H9 (cell line): ENCODE data around the gene PLB1. TPM values are rescaled to one million over a fixed set of nuclear protein-coding genes. Genes with fewer than 3 reads are reported as not detected.

Experiments
- DNase-seq: peaks from one replicate; pipeline ENCODE4 v3.0.0-alpha.2; 2017
- H2AFZ ChIP-seq: one replicate; pipeline ENCODE4 v1.6.1; 2013; ENCODE audit warnings: mild to moderate bottlenecking, low read length, control low read depth, moderate library complexity
- H2AK5ac ChIP-seq: 2 replicates; pipeline ENCODE4 v1.6.1; 2013; ENCODE audit warnings: low read length, control low read depth, mixed read lengths; ENCODE audit not compliant: insufficient read length
- H2BK120ac ChIP-seq: one replicate; pipeline ENCODE4 v1.6.1; 2013; ENCODE audit warnings: low read depth, mild to moderate bottlenecking, low read length, control low read depth, inconsistent platforms; ENCODE audit not compliant: poor library complexity, severe bottlenecking
- H2BK12ac ChIP-seq: 2 replicates; pipeline ENCODE4 v1.6.1; 2013; ENCODE audit warnings: low read length, control low read depth, mixed read lengths, low read depth; ENCODE audit not compliant: insufficient read length
- H2BK15ac ChIP-seq: 2 replicates; pipeline ENCODE4 v1.6.1; 2013; ENCODE audit warnings: low read depth, low read length, control low read depth
- H2BK20ac ChIP-seq: one replicate; pipeline ENCODE4 v1.6.1; 2013; ENCODE audit warnings: low read depth, mild to moderate bottlenecking, low read length, control low read depth, inconsistent platforms; ENCODE audit not compliant: poor library complexity, severe bottlenecking
- H2BK5ac ChIP-seq: 2 replicates; pipeline ENCODE4 v1.6.1; 2013; ENCODE audit warnings: low read length, control low read depth, mixed read lengths; ENCODE audit not compliant: insufficient read length
- H3K14ac ChIP-seq: 2 replicates; pipeline ENCODE4 v1.6.1; 2013; ENCODE audit warnings: low read length, control low read depth; ENCODE audit not compliant: insufficient read depth
- H3K18ac ChIP-seq: 2 replicates; pipeline ENCODE4 v1.6.1; 2013; ENCODE audit warnings: low read depth, mild to moderate bottlenecking, mixed read lengths, low read length, control low read depth; ENCODE audit not compliant: insufficient read length
- H3K23ac ChIP-seq: 2 replicates; pipeline ENCODE4 v1.6.1; 2013; ENCODE audit warnings: low read length, control low read depth, mixed read lengths, low read depth; ENCODE audit not compliant: insufficient read length
- H3K23me2 ChIP-seq: 2 replicates; pipeline ENCODE4 v1.6.1; 2013; ENCODE audit warnings: low read depth, mild to moderate bottlenecking, mixed read lengths, low read length, control low read depth; ENCODE audit not compliant: insufficient read length, poor library complexity, severe bottlenecking
- H3K27ac ChIP-seq: 2 replicates; pipeline ENCODE4 v1.5.1; 2013; ENCODE audit warnings: low read length, control low read depth, mixed read lengths, low read depth; ENCODE audit not compliant: insufficient read length
- H3K27me3 ChIP-seq: 2 replicates; pipeline ENCODE4 v1.6.1; 2013; ENCODE audit warnings: low read length, control low read depth, inconsistent platforms; ENCODE audit not compliant: insufficient read depth
- H3K4ac ChIP-seq: 2 replicates; pipeline ENCODE4 v1.6.1; 2013; ENCODE audit warnings: low read depth, mild to moderate bottlenecking, control low read depth, inconsistent platforms, low read length, moderate library complexity
- H3K4me1 ChIP-seq: 2 replicates; pipeline ENCODE4 v1.6.1; 2013; ENCODE audit warnings: low read length, control low read depth, inconsistent platforms; ENCODE audit not compliant: insufficient read depth
- H3K4me2 ChIP-seq: 2 replicates; pipeline ENCODE4 v1.6.1; 2013; ENCODE audit warnings: low read length, control low read depth, mixed read lengths; ENCODE audit not compliant: insufficient read length, insufficient read depth
- H3K56ac ChIP-seq: 2 replicates; pipeline ENCODE4 v1.6.1; 2013; ENCODE audit warnings: low read depth, mild to moderate bottlenecking, mixed read lengths, low read length, control low read depth; ENCODE audit not compliant: insufficient read length
- H3K79me1 ChIP-seq: 2 replicates; pipeline ENCODE4 v1.6.1; 2013; ENCODE audit warnings: low read depth, mild to moderate bottlenecking, moderate library complexity, low read length, control low read depth, inconsistent platforms; ENCODE audit not compliant: insufficient read depth, poor library complexity, severe bottlenecking
- H3K79me2 ChIP-seq: 2 replicates; pipeline ENCODE4 v1.6.1; 2013; ENCODE audit warnings: low read length, control low read depth, inconsistent platforms; ENCODE audit not compliant: insufficient read depth
- H3K9ac ChIP-seq: 2 replicates; pipeline ENCODE4 v1.6.1; 2013; ENCODE audit warnings: low read length, control low read depth, mixed read lengths; ENCODE audit not compliant: insufficient read length; ENCODE audit errors: extremely low read depth
- H3K9me3 ChIP-seq: one replicate; pipeline ENCODE4 v1.6.1; 2013; ENCODE audit warnings: low read depth, low read length, inconsistent platforms; ENCODE audit not compliant: control insufficient read depth
- H3T11ph ChIP-seq: one replicate; pipeline ENCODE4 v1.6.1; 2013; ENCODE audit warnings: mild to moderate bottlenecking, low read length, control low read depth, inconsistent platforms
- H4K20me1 ChIP-seq: one replicate; pipeline ENCODE4 v1.6.1; 2013; ENCODE audit not compliant: control insufficient read depth, insufficient read length, insufficient read depth
- H4K5ac ChIP-seq: 2 replicates; pipeline ENCODE4 v1.6.1; 2013; ENCODE audit warnings: low read depth, mild to moderate bottlenecking, mixed read lengths, low read length, control low read depth; ENCODE audit not compliant: insufficient read length
- H4K8ac ChIP-seq: replicated peaks from 2 replicates; pipeline ENCODE4 v1.6.1; 2013; ENCODE audit warnings: low read length, control low read depth, mixed read lengths, low read depth; ENCODE audit not compliant: insufficient read length
- H4K91ac ChIP-seq: 2 replicates; pipeline ENCODE4 v1.6.1; 2013; ENCODE audit warnings: low read depth, mild to moderate bottlenecking, moderate library complexity, mixed read lengths, low read length, control low read depth; ENCODE audit not compliant: insufficient read length
- H3K27ac Mint-ChIP-seq, 3 experiments: 2 replicates in 2 of 3; 3 replicates in 1 of 3; pipeline ENCODE4 v1.8.0; 2020 to 2021; ENCODE audit warnings: mixed read lengths in 3 of 3, mild to moderate bottlenecking in 1 of 3, moderate library complexity in 1 of 3
- H3K27me3 Mint-ChIP-seq: 2 replicates; pipeline ENCODE4 v1.8.0; 2021; ENCODE audit warnings: low read depth, mild to moderate bottlenecking, moderate library complexity, mixed read lengths
- H3K36me3 Mint-ChIP-seq, 3 experiments: 2 replicates in 2 of 3; 3 replicates in 1 of 3; pipeline ENCODE4 v1.8.0; 2020 to 2021; ENCODE audit warnings: low read depth in 3 of 3, mixed read lengths in 3 of 3; ENCODE audit not compliant: insufficient read depth in 1 of 3
- H3K4me1 Mint-ChIP-seq, 2 experiments: 2 replicates each; pipeline ENCODE4 v1.8.0; 2020; ENCODE audit warnings: mixed read lengths in 2 of 2
- H3K4me3 Mint-ChIP-seq, 2 experiments: 2 replicates in 1 of 2; 3 replicates in 1 of 2; pipeline ENCODE4 v1.8.0; 2020 to 2021; ENCODE audit warnings: mild to moderate bottlenecking in 2 of 2, mixed read lengths in 2 of 2, moderate library complexity in 1 of 2
- H3K9me3 Mint-ChIP-seq, 2 experiments: 2 replicates in 1 of 2; 3 replicates in 1 of 2; pipeline ENCODE4 v1.8.0; 2020; ENCODE audit warnings: mild to moderate bottlenecking in 2 of 2, mixed read lengths in 2 of 2, moderate library complexity in 1 of 2
- CTCF ChIP-seq: fragments of 200-600 bp; sonication (generic); conservative IDR thresholded peaks from 3 replicates; pipeline ENCODE4 v1.8.0; 2021; ENCODE audit warnings: antibody characterized with exemption, mild to moderate bottlenecking
- WGBS: extraction: QIAGEN DNeasy Blood & Tissue Kit; methylation state at CpG from one replicate; pipeline ENCODE4 v1.1.7; 2013; ENCODE audit warnings: missing lambda C conversion rate, low lambda C conversion rate, mixed read lengths; ENCODE audit not compliant: insufficient read length; ENCODE audit errors: extremely low coverage; 5-methylcytosine and 5-hydroxymethylcytosine counted together
- total RNA-seq: library from RNA; stranded (reverse); gene quantifications from 2 replicates; pipeline ENCODE4 v1.2.1, GENCODE V29; 2021

The PLB1 gene
- total RNA-seq, 1 experiment from 2014 or later = not detected

- no peak overlapping the region for H3K27ac Mint-ChIP-seq
- no peak overlapping the region for H2BK20ac ChIP-seq
- H3K27ac ChIP-seq = no peak overlapping the region
- H2BK12ac ChIP-seq = no peak overlapping the region
- H3K23ac ChIP-seq = no peak overlapping the region
- H3K27me3 ChIP-seq = no peaks in the 10 kb centered on the region
- H3K9me3 Mint-ChIP-seq = no peaks in the 10 kb centered on the region; a peak in 1 of 5 replicates
- H3K23me2 ChIP-seq = no peaks in the 10 kb centered on the region
- H4K8ac ChIP-seq = no peak overlapping the region
- H3K79me2 ChIP-seq = no peaks in the 10 kb centered on the region
- H3K4me2 ChIP-seq = no peak overlapping the region
- H3K27me3 Mint-ChIP-seq = no peaks in the 10 kb centered on the region; the same call in 1 of the 2 replicates
- no peak overlapping the region for H2BK120ac ChIP-seq
- H3K9me3 ChIP-seq = no peaks in the 10 kb centered on the region
- no peak for TF ChIP-seq CTCF
- H3K4ac ChIP-seq = no peak overlapping the region
- H3K4me3 Mint-ChIP-seq = no peak overlapping the region
- H3K4me1 ChIP-seq = no peaks in the 10 kb centered on the region
- DNase-seq = no peak
- no peak overlapping the region for H2AFZ ChIP-seq
- H3K14ac ChIP-seq = no peak overlapping the region
- H3K36me3 Mint-ChIP-seq = no peaks in the 10 kb centered on the region
- no peak overlapping the region for H2AK5ac ChIP-seq
- no peak overlapping the region for H4K5ac ChIP-seq
- H4K91ac ChIP-seq = no peak overlapping the region
- H3K18ac ChIP-seq = no peak overlapping the region
- no peak overlapping the region for H3K56ac ChIP-seq
- H4K20me1 ChIP-seq = no peaks in the 10 kb centered on the region
- H2BK15ac ChIP-seq = no peak overlapping the region
- no peak overlapping the region for H3K9ac ChIP-seq
- no CpG with 5 or more reads among the region's 2 CpGs for WGBS
- no peak overlapping the region for H2BK5ac ChIP-seq
- H3T11ph ChIP-seq = no peak overlapping the region
- H3K79me1 ChIP-seq = no peaks in the 10 kb centered on the region
- peaks cover 8 to 15% of the 10 kb centered on the region in 2 experiments for H3K4me1 Mint-ChIP-seq
Measured at GRCh38 chr2:28689771-28690170, 193.9 kb downstream of the PLB1 start.
